T-cell (primary cell): ENCODE measurements around the gene CELSR1. TPM values are rescaled to one million over a fixed set of nuclear protein-coding genes. Genes with fewer than 3 reads are reported as not detected.

Source experiments
- ATAC-seq, 4 experiments: fragments of 200-7000 bp in 3 of 4; fragments of 150-1000 bp in 1 of 4; cut with Tn5 transposase; replicated peaks in 1 of 4; 1 replicate in 3 of 4; 2 replicates in 1 of 4; pipeline ENCODE4 v1.10.0; 2021; ENCODE audit warnings: moderate library complexity in 3 of 4, mild to moderate bottlenecking in 2 of 4, moderate number of reproducible peaks in 1 of 4
- CTCF ChIA-PET, 2 donors: fragments of 300-600 bp; sonication (Branson Sonifier 250); formaldehyde crosslinking; loops; one replicate each; lab custom pipeline; 2022; ENCODE audit warnings: antibody characterized with exemption in 2 of 2; lab: Charles Lee
- POLR2A ChIA-PET, 2 donors: fragments of 300-600 bp; sonication (Branson Sonifier 250); formaldehyde crosslinking; loops; one replicate each; lab custom pipeline; 2022; ENCODE audit warnings: antibody characterized with exemption in 2 of 2; lab: Charles Lee
- DNase-seq, 35 experiments: peaks; one replicate each; pipeline versions ENCODE4 v3.0.0 to v3.0.0-alpha.2; 2013 to 2023
- H3K27ac ChIP-seq: one replicate; pipeline ENCODE4 v1.5.1; 2013; ENCODE audit warnings: low read length
- H3K27me3 ChIP-seq, 2 experiments: replicated peaks in 1 of 2; 1 replicate in 1 of 2; 2 replicates in 1 of 2; pipeline versions ENCODE4 v1.6.1 to v1.7.0; 2013; ENCODE audit warnings: low read length in 1 of 2, mixed read lengths in 1 of 2; ENCODE audit not compliant: control insufficient read depth in 2 of 2, insufficient read depth in 2 of 2; ENCODE audit errors: extremely low read depth in 1 of 2
- H3K36me3 ChIP-seq, 2 donors: 1 replicate in 1 of 2; 2 replicates in 1 of 2; pipeline versions ENCODE4 v1.6.1 to v1.7.0; 2013; ENCODE audit warnings: low read length in 1 of 2; ENCODE audit not compliant: control insufficient read depth in 2 of 2, insufficient read depth in 1 of 2; ENCODE audit errors: extremely low read depth in 1 of 2
- H3K4me1 ChIP-seq, 2 experiments: 1 replicate in 1 of 2; 2 replicates in 1 of 2; pipeline versions ENCODE4 v1.6.1 to v1.7.0; 2013; ENCODE audit warnings: low read length in 2 of 2, mixed read lengths in 1 of 2; ENCODE audit not compliant: insufficient read depth in 2 of 2, control insufficient read depth in 1 of 2; ENCODE audit errors: extremely low read depth in 1 of 2
- H3K4me3 ChIP-seq, 2 donors: 1 replicate in 1 of 2; 2 replicates in 1 of 2; pipeline versions ENCODE4 v1.5.1 to v1.7.0; 2013; ENCODE audit warnings: mild to moderate bottlenecking in 2 of 2, low read length in 1 of 2, moderate library complexity in 1 of 2; ENCODE audit not compliant: control insufficient read depth in 1 of 2; ENCODE audit errors: extremely low read depth in 1 of 2
- H3K9me3 ChIP-seq: 2 replicates; pipeline ENCODE4 v1.7.0; 2013
- H3K27ac Mint-ChIP-seq, 2 donors: one replicate each; pipeline ENCODE4 v1.8.0; 2020 to 2021; ENCODE audit warnings: mild to moderate bottlenecking in 2 of 2, mixed read lengths in 2 of 2
- H3K27me3 Mint-ChIP-seq, 2 donors: one replicate each; pipeline ENCODE4 v1.8.0; 2021 to 2022; ENCODE audit warnings: mixed read lengths in 2 of 2
- H3K36me3 Mint-ChIP-seq: one replicate; pipeline ENCODE4 v1.8.0; 2021; ENCODE audit warnings: mixed read lengths
- H3K4me1 Mint-ChIP-seq, 3 donors: one replicate each; pipeline ENCODE4 v1.8.0; 2020 to 2022; ENCODE audit warnings: mixed read lengths in 3 of 3, mild to moderate bottlenecking in 1 of 3
- H3K4me3 Mint-ChIP-seq, 3 donors: one replicate each; pipeline ENCODE4 v1.8.0; 2020 to 2022; ENCODE audit warnings: mild to moderate bottlenecking in 3 of 3, mixed read lengths in 3 of 3, moderate library complexity in 3 of 3
- H3K9me3 Mint-ChIP-seq, 3 donors: one replicate each; pipeline ENCODE4 v1.8.0; 2020 to 2022; ENCODE audit warnings: mixed read lengths in 3 of 3
- WGBS: methylation state at CpG from one replicate; pipeline ENCODE4 v1.1.5; 2013; ENCODE audit warnings: missing lambda C conversion rate; ENCODE audit not compliant: insufficient coverage; 5-methylcytosine and 5-hydroxymethylcytosine counted together
- total RNA-seq, 35 experiments: library from RNA in 6 of 35; stranded (reverse) in 6 of 35; fragments of 120-200 nt in 1 of 35; gene quantifications; one replicate each; pipeline versions ENCODE4 v1.2.1 to v1.2.4 and lab custom pipeline; 2013 to 2026

The CELSR1 gene
- total RNA-seq, 5 donors from 2014 or later (not counting 1 experiment from before 2014, with no cell fraction given): 1.1 to 2.7 (median 1.6) TPM

DNA sequence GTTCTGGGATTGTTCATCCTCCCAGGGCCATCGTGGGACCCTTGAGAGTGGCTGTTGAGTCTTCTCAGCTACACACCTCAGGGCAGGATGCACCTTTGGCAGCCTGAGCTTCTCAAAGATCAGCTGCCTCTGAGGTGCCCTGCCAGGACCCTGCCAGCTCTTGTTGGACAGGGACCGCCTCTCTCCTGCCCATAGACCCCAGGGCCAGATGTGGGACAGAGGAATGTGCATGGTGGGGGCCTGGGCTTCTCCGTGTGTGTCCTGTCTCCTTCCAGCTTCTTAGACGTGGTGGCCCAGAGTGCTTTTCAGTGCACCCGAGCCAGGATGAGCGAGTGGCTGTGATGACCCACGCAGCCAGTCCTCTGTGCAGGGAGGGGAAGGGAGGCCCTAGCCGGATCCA is 207.8 kb downstream of the CELSR1 start:
- no peaks in the 10 kb centered on the region for H3K36me3 Mint-ChIP-seq
- 88% methylated on average over 1 of the region's 8 CpGs for WGBS
- peaks cover 5% of the 10 kb centered on the region in 3 donors for H3K4me1 Mint-ChIP-seq
- Histone ChIP-seq H3K9me3 (no peaks in the 10 kb centered on the region), H3K27me3 (no peaks in the 10 kb centered on the region), H3K4me1 (peaks cover 0 to 2% of the 10 kb centered on the region in 2 experiments), H3K27ac (no peak overlapping the region), H3K36me3 (no peaks in the 10 kb centered on the region), H3K4me3 (no peak overlapping the region)
- no peak overlapping the region for H3K27ac Mint-ChIP-seq
- H3K4me3 Mint-ChIP-seq: no peak overlapping the region
- no peaks in the 10 kb centered on the region for H3K9me3 Mint-ChIP-seq
- CTCF ChIA-PET: no interaction called here
- no peak for ATAC-seq
- DNase-seq: no peak
- no peaks in the 10 kb centered on the region for H3K27me3 Mint-ChIP-seq
- POLR2A ChIA-PET: no interaction called here

DNA sequence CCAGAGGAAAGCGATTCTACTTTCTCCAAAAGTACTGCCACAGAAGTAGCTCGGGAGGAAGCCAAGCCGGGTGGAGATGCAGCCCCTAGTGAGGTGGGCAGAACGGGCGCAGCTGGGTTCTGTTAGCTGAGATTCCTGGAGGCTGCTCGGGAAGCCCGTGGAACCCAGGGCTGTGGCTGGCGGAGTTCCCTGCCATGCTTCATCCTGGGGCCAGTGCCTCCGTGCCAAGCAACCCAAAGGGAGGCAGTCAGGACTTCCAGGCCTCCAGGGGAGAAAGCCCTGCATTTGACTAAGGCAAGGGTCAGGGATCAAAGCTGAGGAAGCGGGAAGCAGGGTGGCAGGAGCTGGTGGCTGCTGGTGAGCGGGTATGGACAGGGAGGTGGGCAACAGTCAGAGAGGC is 208.6 kb downstream of the CELSR1 start:
- no peaks in the 10 kb centered on the region for H3K9me3 ChIP-seq
- ChIA-PET POLR2A (no interaction called here), CTCF (no interaction called here)
- Mint-ChIP-seq H3K9me3 (no peaks in the 10 kb centered on the region), H3K4me3 (no peak overlapping the region), H3K27me3 (no peaks in the 10 kb centered on the region), H3K27ac (no peak overlapping the region), H3K4me1 (no peaks in the 10 kb centered on the region), H3K36me3 (no peaks in the 10 kb centered on the region)
- no peaks in the 10 kb centered on the region for H3K36me3 ChIP-seq
- DNase-seq: no peak
- 95% methylated on average over 7 of the region's 11 CpGs for WGBS
- H3K27ac ChIP-seq: no peak overlapping the region
- no peaks in the 10 kb centered on the region for H3K4me1 ChIP-seq
- no peak overlapping the region for H3K4me3 ChIP-seq
- ATAC-seq: no peak
- H3K27me3 ChIP-seq: no peaks in the 10 kb centered on the region

DNA sequence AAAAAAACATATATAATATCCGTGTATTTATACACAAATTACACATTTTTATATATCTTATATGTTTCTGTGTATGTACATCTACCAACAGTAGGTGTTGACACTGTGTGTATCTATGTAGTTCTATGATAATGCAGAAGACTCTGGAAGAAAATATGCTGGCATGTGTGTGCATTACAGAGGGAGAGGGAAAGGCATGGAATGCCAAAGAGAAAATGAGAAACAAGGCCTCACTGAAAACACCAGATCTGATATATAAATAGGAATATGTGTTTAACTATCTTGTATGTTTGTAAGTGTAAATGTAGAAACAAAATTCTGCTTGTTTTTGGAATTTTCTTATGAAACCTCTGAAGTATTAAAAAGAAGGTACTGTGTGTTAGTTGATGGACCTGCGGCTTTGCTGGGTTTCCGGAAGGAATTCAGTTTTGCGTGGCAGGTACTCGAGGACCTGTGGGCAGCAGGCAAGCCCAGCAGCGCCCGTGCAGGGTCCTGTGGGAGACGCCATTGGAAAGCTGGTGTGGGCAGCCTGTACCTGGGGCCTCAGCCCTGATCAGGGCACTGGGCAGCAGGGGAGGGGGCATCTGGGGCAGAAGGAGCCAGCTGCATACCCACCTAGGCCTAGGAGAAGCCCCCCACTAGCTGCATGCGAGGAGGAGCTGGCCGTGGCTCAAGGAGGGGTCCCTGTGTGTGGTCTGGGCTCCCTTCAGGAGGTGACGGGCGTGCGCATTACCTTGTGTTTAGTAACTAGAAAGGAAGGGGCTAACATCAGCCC is 209.5 kb downstream of the CELSR1 start:
- 98% methylated on average over 6 of the region's 13 CpGs for WGBS
- Mint-ChIP-seq H3K36me3 (no peaks in the 10 kb centered on the region), H3K4me3 (no peak overlapping the region), H3K4me1 (no peaks in the 10 kb centered on the region), H3K27ac (no peak overlapping the region), H3K9me3 (no peaks in the 10 kb centered on the region), H3K27me3 (no peaks in the 10 kb centered on the region)
- ChIA-PET POLR2A (no interaction called here), CTCF (no interaction called here)
- H3K9me3 ChIP-seq: no peaks in the 10 kb centered on the region
- no peak overlapping the region for H3K4me3 ChIP-seq
- ATAC-seq: no peak
- H3K4me1 ChIP-seq: no peaks in the 10 kb centered on the region
- H3K27me3 ChIP-seq: no peaks in the 10 kb centered on the region
- no peak for DNase-seq
- H3K27ac ChIP-seq: no peak overlapping the region
- H3K36me3 ChIP-seq: no peaks in the 10 kb centered on the region

DNA sequence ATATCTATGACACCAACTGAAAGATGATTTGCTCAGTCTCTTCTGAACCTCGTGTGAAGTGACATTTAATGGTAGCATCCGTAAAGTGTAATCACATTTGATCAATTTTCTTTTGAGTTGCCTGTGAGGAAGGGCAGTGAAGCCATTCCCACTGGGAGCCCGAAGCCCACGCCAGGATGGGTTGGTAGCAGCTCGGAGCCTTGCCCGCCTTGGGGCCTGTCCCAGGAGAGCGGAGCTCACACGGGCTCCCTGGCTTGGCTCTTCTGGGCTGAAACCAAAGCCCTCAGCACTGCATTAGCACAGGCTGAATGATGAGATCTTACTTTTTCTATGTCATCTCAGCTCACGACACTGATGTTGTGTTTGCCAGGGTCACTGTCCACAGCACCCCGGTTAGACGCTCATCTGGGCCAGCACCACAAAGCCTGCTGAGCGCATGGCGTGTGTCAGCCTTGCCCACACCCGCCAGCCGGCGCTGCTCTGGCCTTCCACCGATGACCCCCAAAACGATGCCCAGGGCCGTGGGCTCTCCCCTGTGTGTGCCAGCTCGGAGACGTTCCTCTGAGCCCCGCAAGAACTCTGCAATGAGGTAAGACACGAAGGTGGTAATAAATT is 211.2 kb downstream of the CELSR1 start:
- Histone ChIP-seq H3K27me3 (no peaks in the 10 kb centered on the region), H3K9me3 (no peaks in the 10 kb centered on the region), H3K27ac (no peak overlapping the region), H3K4me3 (no peak overlapping the region), H3K4me1 (no peaks in the 10 kb centered on the region), H3K36me3 (no peaks in the 10 kb centered on the region)
- no peak overlapping the region for H3K4me3 Mint-ChIP-seq
- ChIA-PET POLR2A (no interaction called here), CTCF (no interaction called here)
- no peaks in the 10 kb centered on the region for H3K9me3 Mint-ChIP-seq
- no peak for ATAC-seq
- no peaks in the 10 kb centered on the region for H3K36me3 Mint-ChIP-seq
- H3K27ac Mint-ChIP-seq: no peak overlapping the region
- no peaks in the 10 kb centered on the region for H3K27me3 Mint-ChIP-seq
- WGBS: 97% methylated on average over 22 of the region's 23 CpGs
- no peak for DNase-seq
- no peaks in the 10 kb centered on the region for H3K4me1 Mint-ChIP-seq

DNA sequence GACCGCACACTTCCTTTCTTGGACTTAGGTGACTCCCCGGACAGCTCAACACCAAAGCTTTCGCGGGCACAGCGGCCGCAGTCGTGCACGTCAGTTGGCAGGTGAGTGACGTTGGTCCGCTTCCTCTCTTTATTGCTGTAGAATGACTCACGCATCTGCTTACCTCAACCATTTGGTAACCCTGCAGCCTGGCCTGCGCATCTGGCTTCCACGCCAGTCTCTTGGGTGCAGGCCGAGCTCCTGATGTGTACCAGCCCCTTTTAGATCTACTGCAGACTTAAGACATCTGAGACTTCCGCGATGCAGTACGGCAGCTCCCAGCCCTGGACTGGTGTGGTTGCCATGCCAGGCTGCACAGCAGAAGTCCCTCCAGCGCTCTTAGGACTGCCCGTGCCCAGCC is 214.3 kb downstream of the CELSR1 start:
- Histone ChIP-seq H3K36me3 (no peaks in the 10 kb centered on the region), H3K27me3 (no peaks in the 10 kb centered on the region), H3K9me3 (no peaks in the 10 kb centered on the region), H3K4me1 (no peaks in the 10 kb centered on the region), H3K27ac (no peak overlapping the region), H3K4me3 (no peak overlapping the region)
- CTCF ChIA-PET: interaction anchor here in 1 of 2 donors (0.6 kb wide), 1 partner anchor 10 kb away, joined by 4 read pairs; no protein-coding TSS in a partner anchor
- DNase-seq (no peak), ATAC-seq (no peak)
- 96% methylated on average over 19 of the region's 19 CpGs for WGBS
- Mint-ChIP-seq H3K4me1 (no peaks in the 10 kb centered on the region), H3K9me3 (no peaks in the 10 kb centered on the region), H3K27me3 (no peaks in the 10 kb centered on the region), H3K4me3 (no peak overlapping the region), H3K27ac (no peak overlapping the region), H3K36me3 (no peaks in the 10 kb centered on the region)
- POLR2A ChIA-PET: no interaction called here

DNA sequence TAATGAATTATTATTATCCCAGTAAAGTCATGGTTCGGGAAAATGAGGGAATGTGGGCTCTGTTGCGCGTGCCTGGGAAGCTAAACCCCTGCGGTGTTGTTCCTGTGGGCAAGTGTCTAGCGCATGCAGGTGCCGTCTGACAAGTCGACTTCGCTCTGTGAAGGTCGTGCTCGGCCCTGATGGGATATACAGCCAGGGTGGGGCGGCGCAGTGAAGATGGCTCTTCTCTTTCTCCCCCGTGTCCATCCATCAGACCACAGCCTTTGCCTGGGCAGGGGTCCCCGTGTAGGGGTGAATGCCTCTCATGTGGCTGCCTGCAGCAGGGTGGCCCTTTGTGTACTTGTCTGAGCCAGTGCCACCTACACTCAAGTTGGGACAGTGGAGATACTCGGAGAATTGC is 214.7 kb downstream of the CELSR1 start:
- H3K36me3 ChIP-seq: no peaks in the 10 kb centered on the region
- POLR2A ChIA-PET: no interaction called here
- CTCF ChIA-PET: interaction anchor here in 1 of 2 donors (0.6 kb wide), 1 partner anchor 10 kb away, joined by 4 read pairs; no protein-coding TSS in a partner anchor
- H3K4me1 ChIP-seq: no peaks in the 10 kb centered on the region
- no peak overlapping the region for H3K27ac ChIP-seq
- no peak overlapping the region for H3K4me3 Mint-ChIP-seq
- H3K27me3 ChIP-seq: no peaks in the 10 kb centered on the region
- no peaks in the 10 kb centered on the region for H3K9me3 Mint-ChIP-seq
- H3K27ac Mint-ChIP-seq: no peak overlapping the region
- no peak for DNase-seq
- WGBS: 99% methylated on average over 10 of the region's 15 CpGs
- no peaks in the 10 kb centered on the region for H3K36me3 Mint-ChIP-seq
- no peaks in the 10 kb centered on the region for H3K4me1 Mint-ChIP-seq
- no peak overlapping the region for H3K4me3 ChIP-seq
- no peaks in the 10 kb centered on the region for H3K27me3 Mint-ChIP-seq
- no peak for ATAC-seq
- no peaks in the 10 kb centered on the region for H3K9me3 ChIP-seq
